Glutamatergic neuron (in vitro differentiated cells): Measurements from ENCODE around the gene KRT7. TPM values are rescaled to one million over a fixed set of nuclear protein-coding genes. Genes with fewer than 3 reads are reported as not detected.

Experiments
- DNase-seq: peaks from one replicate; pipeline ENCODE4 v3.0.0; 2022
- H3K27ac Mint-ChIP-seq: one replicate; pipeline ENCODE4 v1.8.0; 2020; ENCODE audit warnings: mild to moderate bottlenecking, mixed read lengths, inconsistent platforms; ENCODE audit not compliant: unreplicated experiment
- H3K27me3 Mint-ChIP-seq: one replicate; pipeline ENCODE4 v1.8.0; 2020; ENCODE audit warnings: mild to moderate bottlenecking, moderate library complexity, mixed read lengths, inconsistent platforms; ENCODE audit not compliant: unreplicated experiment
- H3K36me3 Mint-ChIP-seq: one replicate; pipeline ENCODE4 v1.8.0; 2020; ENCODE audit warnings: mild to moderate bottlenecking, mixed read lengths, inconsistent platforms; ENCODE audit not compliant: unreplicated experiment
- H3K4me1 Mint-ChIP-seq: one replicate; pipeline ENCODE4 v1.8.0; 2020; ENCODE audit warnings: mild to moderate bottlenecking, low read depth, mixed read lengths, inconsistent platforms; ENCODE audit not compliant: unreplicated experiment
- H3K4me3 Mint-ChIP-seq: one replicate; pipeline ENCODE4 v1.8.0; 2020; ENCODE audit warnings: mild to moderate bottlenecking, mixed read lengths, inconsistent platforms; ENCODE audit not compliant: unreplicated experiment
- H3K9me3 Mint-ChIP-seq: one replicate; pipeline ENCODE4 v1.8.0; 2020; ENCODE audit warnings: mild to moderate bottlenecking, moderate library complexity, mixed read lengths, inconsistent platforms; ENCODE audit not compliant: unreplicated experiment
- total RNA-seq: library from RNA; stranded (reverse); fragmentation: NEBNext Ultra II Directional; extraction: Animal tissue kit (Norgen Biotek cat#: 25700); gene quantifications from one replicate; pipeline ENCODE4 v1.2.1, GENCODE V29; 2021; ENCODE audit not compliant: unreplicated experiment
- TF ChIP-seq, protein P1 (sequence below): fragments of 200-600 bp; sonication (generic); IDR thresholded peaks from one replicate; pipeline ENCODE4 v1.5.0; 2021; ENCODE audit not compliant: partially characterized antibody, unreplicated experiment

The KRT7 gene
- total RNA-seq, 1 donor from 2014 or later = not detected

DNA sequence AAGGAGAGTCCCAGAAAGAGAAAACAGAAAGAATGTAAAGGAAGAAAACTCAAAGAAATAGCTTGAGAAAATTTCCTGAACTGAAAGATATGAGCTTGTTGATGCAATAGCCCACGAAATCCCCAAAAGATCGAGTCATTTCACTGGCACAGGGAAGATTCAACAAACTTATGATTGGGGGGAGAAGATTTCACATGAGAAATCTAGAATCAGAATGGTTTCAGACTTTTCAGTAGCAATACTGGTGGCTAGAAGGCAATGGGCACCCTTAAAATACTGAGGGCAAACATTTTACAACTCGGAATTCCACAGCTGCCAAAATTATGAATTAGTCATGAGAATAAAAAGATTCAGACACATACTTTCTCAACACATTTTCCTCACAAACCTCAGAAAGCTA is 8.9 kb upstream of the KRT7 start:
- TF ChIP-seq, protein P1, sequence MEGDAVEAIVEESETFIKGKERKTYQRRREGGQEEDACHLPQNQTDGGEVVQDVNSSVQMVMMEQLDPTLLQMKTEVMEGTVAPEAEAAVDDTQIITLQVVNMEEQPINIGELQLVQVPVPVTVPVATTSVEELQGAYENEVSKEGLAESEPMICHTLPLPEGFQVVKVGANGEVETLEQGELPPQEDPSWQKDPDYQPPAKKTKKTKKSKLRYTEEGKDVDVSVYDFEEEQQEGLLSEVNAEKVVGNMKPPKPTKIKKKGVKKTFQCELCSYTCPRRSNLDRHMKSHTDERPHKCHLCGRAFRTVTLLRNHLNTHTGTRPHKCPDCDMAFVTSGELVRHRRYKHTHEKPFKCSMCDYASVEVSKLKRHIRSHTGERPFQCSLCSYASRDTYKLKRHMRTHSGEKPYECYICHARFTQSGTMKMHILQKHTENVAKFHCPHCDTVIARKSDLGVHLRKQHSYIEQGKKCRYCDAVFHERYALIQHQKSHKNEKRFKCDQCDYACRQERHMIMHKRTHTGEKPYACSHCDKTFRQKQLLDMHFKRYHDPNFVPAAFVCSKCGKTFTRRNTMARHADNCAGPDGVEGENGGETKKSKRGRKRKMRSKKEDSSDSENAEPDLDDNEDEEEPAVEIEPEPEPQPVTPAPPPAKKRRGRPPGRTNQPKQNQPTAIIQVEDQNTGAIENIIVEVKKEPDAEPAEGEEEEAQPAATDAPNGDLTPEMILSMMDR = no peak
- Mint-ChIP-seq H3K27me3 (peaks cover 2% of the 10 kb centered on the region), H3K4me3 (no peak overlapping the region), H3K36me3 (no peaks in the 10 kb centered on the region), H3K4me1 (no peaks in the 10 kb centered on the region), H3K9me3 (no peaks in the 10 kb centered on the region), H3K27ac (no peak overlapping the region)
- DNase-seq = no peak

DNA sequence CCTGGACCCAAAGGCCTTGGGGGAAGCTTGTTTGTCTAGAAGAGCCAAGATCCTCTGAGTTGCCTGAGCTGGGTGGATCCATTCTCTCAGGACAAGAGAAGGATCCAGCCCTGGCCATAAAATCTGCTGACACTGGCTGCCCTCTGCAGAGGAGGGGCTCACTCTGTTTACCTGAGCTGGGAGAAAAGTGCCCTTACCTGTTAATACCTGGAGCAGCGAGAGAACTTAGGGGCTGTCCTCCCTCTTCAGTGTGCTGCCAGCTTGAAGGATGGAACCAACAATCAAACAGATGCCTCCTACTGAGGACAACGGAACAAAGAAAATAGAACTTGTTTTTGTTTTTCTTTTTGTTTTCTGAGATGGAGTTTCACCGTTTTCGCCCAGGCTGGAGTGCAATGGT is 7.3 kb upstream of the KRT7 start:
- no peaks in the 10 kb centered on the region for H3K36me3 Mint-ChIP-seq
- DNase-seq = no peak
- H3K27ac Mint-ChIP-seq = no peak overlapping the region
- H3K4me3 Mint-ChIP-seq = no peak overlapping the region
- TF ChIP-seq, protein P1 = no peak
- H3K4me1 Mint-ChIP-seq = no peaks in the 10 kb centered on the region
- peaks cover 5% of the 10 kb centered on the region for H3K27me3 Mint-ChIP-seq
- H3K9me3 Mint-ChIP-seq = peaks cover 2% of the 10 kb centered on the region

DNA sequence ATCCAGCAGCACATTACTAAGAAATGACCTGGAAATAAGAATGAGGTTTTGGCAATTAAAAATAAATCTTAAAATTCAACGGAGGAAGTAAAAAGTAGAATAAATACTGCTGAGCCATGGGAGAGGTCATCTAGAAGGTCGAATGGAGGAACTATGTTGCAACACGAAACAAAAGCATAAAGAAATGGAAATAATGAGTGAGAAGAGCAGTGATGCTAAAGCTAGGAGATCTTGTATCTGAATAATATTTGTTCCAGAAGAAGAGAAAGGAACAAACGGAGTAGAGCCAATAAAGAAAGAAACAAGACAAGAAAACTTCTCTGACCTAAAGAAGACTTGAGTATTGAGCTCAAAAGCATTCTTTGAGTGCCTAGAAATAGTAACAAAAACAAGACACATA is 6.6 kb upstream of the KRT7 start:
- no peak for DNase-seq
- H3K9me3 Mint-ChIP-seq = peaks cover 2% of the 10 kb centered on the region
- H3K4me3 Mint-ChIP-seq = no peak overlapping the region
- H3K4me1 Mint-ChIP-seq = no peaks in the 10 kb centered on the region
- no peak overlapping the region for H3K27ac Mint-ChIP-seq
- TF ChIP-seq, protein P1 = no peak
- H3K27me3 Mint-ChIP-seq = peaks cover 5% of the 10 kb centered on the region
- H3K36me3 Mint-ChIP-seq = no peaks in the 10 kb centered on the region

DNA sequence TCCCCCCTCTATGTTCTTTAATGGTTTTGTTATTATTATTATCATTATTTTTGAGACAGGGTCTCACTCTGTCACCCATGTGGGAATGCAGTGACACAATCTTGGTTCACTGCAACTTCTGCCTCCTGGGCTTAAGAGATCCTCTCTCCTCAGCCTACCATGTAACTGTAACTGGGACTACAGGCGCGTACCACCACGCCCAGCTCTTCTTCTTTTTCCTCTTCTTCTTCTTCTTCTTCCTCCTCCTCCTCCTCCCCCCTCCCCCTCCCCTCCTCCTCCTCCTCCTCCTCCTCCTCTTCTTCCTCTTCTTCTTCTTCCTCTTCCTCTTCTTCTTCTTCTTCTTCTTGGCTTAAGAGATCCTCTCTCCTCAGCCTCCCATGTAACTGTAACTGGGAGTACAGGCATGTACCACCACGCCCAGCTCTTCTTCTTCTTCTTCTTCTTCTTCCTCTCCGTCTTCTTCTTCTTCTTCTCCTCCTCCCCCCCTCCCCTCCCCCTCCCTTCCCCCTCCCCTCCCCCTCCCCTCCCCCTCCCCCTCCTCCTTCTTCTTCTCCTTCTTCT is 5.4 kb upstream of the KRT7 start:
- Mint-ChIP-seq H3K27me3 (peaks cover 9% of the 10 kb centered on the region), H3K4me1 (peaks cover 5% of the 10 kb centered on the region), H3K9me3 (peaks cover 4% of the 10 kb centered on the region)

DNA sequence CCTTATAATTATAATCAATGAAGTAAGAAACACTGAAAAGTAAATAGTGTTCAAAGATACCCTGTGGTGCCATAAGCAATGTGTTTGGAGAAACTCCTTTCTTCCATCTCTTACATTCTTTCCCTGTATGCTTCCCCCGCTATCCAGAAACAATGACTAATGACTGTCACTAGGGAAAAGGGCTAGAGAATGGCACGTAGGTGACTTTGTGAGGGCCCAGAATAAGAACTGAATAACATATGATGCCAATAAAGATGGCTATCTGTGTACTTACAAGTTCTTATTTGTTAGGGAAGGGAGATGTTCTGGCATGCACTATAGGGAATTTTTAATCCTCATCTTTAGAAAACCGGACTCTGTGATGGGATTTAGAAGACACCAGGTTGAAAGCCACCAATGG is 4.7 kb upstream of the KRT7 start:
- Mint-ChIP-seq H3K36me3 (no peaks in the 10 kb centered on the region), H3K4me3 (no peak overlapping the region), H3K9me3 (peaks cover 4% of the 10 kb centered on the region), H3K27ac (no peak overlapping the region), H3K4me1 (peaks cover 5% of the 10 kb centered on the region), H3K27me3 (peaks cover 9% of the 10 kb centered on the region)
- no peak for DNase-seq
- TF ChIP-seq, protein P1 = no peak

More for the DNA sequence above, 5.4 kb upstream of the KRT7 start:
- H3K27ac Mint-ChIP-seq = no peak overlapping the region
- no peak for DNase-seq
- no peaks in the 10 kb centered on the region for H3K36me3 Mint-ChIP-seq
- H3K4me3 Mint-ChIP-seq = no peak overlapping the region
- TF ChIP-seq, protein P1 = no peak
